Right cardiac atrium (tissue), 5 donors: ENCODE measurements around the gene TOMT. TPM values are rescaled to one million over a fixed set of nuclear protein-coding genes. Genes with fewer than 3 reads are reported as not detected.

Experiments
- ATAC-seq, 2 donors: fragments of 200-7000 bp; cut with Tn5 transposase; one replicate each; pipeline versions ENCODE4 v1.8.0 to v1.9.1; 2020; ENCODE audit warnings: moderate library complexity in 2 of 2, mild to moderate bottlenecking in 1 of 2
- DNase-seq, 3 donors: peaks; one replicate each; pipeline ENCODE4 v3.0.0-alpha.2; 2020
- H3K27ac ChIP-seq: one replicate; pipeline ENCODE4 v1.5.1; 2013; ENCODE audit warnings: mild to moderate bottlenecking, low read length, control low read depth, moderate library complexity
- H3K27me3 ChIP-seq: one replicate; pipeline ENCODE4 v1.6.1; 2013; ENCODE audit not compliant: control insufficient read depth, insufficient read depth
- H3K4me1 ChIP-seq: one replicate; pipeline ENCODE4 v1.6.1; 2013; ENCODE audit warnings: low read length; ENCODE audit not compliant: control insufficient read depth, insufficient read depth
- H3K4me3 ChIP-seq: one replicate; pipeline ENCODE4 v1.5.1; 2013; ENCODE audit warnings: low read length, control low read depth
- H3K9me3 ChIP-seq: one replicate; pipeline ENCODE4 v1.6.1; 2013; ENCODE audit warnings: low read length; ENCODE audit not compliant: control insufficient read depth
- WGBS: extraction: QIAGEN DNeasy Blood & Tissue Kit; methylation state at CpG from one replicate; pipeline ENCODE4 v1.1.7; 2013; 5-methylcytosine and 5-hydroxymethylcytosine counted together
- intact Hi-C, 4 donors: fragments of 100-400 bp; cut with DNase I; formaldehyde crosslinking; loops; one replicate each; pipeline versions ENCODE4 v1.11.0 to v1.14.0; 2022 to 2023
- polyA plus RNA-seq: library from polyadenylated mRNA; stranded (reverse); fragments of 200-250 nt; gene quantifications from one replicate; pipeline ENCODE4 v1.2.3, GENCODE V29; 2013
- total RNA-seq, 4 donors: library from RNA; stranded (reverse); fragmentation: NEBNext Ultra II Directional; extraction: Animal tissue kit (Norgen Biotek cat#: 25700); gene quantifications; one replicate each; pipeline ENCODE4 v1.2.1, GENCODE V29; 2021
- donor health status: healthy with polysubstance abuse.
- donor health status: DM: no; HTN: yes; CAD: no.
- donor health status: DM: no; HTN: no; CAD: no.
- donor health status: DM: no; HTN: yes; CAD: no; lungs with severe emphysema.
- donor health status: DM: yes; HTN: yes; CAD: no.

TOMT gene
- total and polyA plus RNA-seq, 5 donors, result not detected

GRCh38 chr11:72112143-72112977 is 6.6 kb downstream of the TOMT start, which contains the start of gene ANAPC15:
Gene ANAPC15, minus strand, starts transcription at chr11:72112695. Its CDS starts 1,419 bp downstream, at chr11:72111276.
- peak within 1 kb of the TSS; percentile 69 for H3K4me3 ChIP-seq
- no peaks in the 10 kb centered on the region for H3K9me3 ChIP-seq
- peak within 1 kb of the TSS; percentile 99 for H3K27ac ChIP-seq
- ATAC-seq (peak; percentile 96), DNase-seq (peak; percentile 98 to 99 (median 99))
- WGBS, result under 1% methylated on average over 49 of the region's 49 CpGs
- no peaks in the 10 kb centered on the region for H3K27me3 ChIP-seq
- peaks cover 7% of the 10 kb centered on the region for H3K4me1 ChIP-seq
- intact Hi-C loops, result no loop called here

DNA sequence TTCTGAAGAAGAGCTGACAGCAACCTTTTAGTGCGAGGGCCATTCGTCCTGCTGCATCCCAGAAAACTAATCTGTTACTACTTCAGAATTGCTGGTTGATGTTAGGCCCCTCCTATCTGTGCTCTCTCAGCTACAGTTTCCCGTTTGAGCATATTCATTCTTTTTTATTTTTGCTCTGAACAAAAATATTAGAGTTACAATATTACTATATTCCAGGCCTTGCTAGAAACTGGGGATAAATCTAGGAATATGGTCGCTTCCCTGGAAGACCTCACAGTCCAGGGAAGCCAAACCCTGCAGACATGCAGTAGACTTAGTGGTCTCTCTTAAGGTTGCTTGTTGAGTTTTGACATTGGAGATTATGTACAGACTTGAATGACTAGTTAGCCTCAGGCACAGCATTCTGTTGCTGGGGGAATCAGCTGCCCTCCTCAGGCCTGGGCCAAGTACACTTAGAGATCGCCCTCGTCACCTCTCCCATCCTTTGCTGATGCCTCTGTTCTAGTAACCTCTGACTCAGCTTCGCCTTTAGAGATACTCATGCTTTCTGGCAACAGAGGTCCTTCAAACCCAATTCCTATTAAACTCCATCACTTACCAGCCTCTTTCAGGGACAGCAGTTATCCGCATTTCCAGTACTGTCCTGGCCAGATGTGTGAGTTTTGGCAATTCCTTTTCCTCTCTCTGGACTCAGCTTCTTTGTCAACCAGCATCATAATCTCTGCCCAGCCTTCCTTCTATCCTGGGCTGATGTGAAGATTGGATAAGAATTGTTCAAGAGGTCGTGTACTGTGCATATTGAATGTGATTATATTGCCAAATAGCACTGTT is 7.5 kb downstream of the TOMT start:
- intact Hi-C loops, result no loop called here
- peak overlapping the region; percentile 69 for H3K4me3 ChIP-seq
- DNase-seq (no peak), ATAC-seq (no peak)
- H3K27me3 ChIP-seq, result no peaks in the 10 kb centered on the region
- 63% methylated on average over 9 of the region's 9 CpGs for WGBS
- peaks cover 7% of the 10 kb centered on the region for H3K4me1 ChIP-seq
- no peaks in the 10 kb centered on the region for H3K9me3 ChIP-seq
- peak overlapping the region; percentile 99 for H3K27ac ChIP-seq

GRCh38 chr11:72114570-72114969 is 8.8 kb downstream of the TOMT start:
- Histone ChIP-seq H3K9me3 (no peaks in the 10 kb centered on the region), H3K27ac (no peak overlapping the region), H3K27me3 (no peaks in the 10 kb centered on the region), H3K4me1 (peaks cover 7% of the 10 kb centered on the region), H3K4me3 (no peak overlapping the region)
- no peak for ATAC-seq
- intact Hi-C loops, result no loop called here
- 96% methylated on average over 1 of the region's 1 CpG for WGBS
- DNase-seq, result no peak

DNA sequence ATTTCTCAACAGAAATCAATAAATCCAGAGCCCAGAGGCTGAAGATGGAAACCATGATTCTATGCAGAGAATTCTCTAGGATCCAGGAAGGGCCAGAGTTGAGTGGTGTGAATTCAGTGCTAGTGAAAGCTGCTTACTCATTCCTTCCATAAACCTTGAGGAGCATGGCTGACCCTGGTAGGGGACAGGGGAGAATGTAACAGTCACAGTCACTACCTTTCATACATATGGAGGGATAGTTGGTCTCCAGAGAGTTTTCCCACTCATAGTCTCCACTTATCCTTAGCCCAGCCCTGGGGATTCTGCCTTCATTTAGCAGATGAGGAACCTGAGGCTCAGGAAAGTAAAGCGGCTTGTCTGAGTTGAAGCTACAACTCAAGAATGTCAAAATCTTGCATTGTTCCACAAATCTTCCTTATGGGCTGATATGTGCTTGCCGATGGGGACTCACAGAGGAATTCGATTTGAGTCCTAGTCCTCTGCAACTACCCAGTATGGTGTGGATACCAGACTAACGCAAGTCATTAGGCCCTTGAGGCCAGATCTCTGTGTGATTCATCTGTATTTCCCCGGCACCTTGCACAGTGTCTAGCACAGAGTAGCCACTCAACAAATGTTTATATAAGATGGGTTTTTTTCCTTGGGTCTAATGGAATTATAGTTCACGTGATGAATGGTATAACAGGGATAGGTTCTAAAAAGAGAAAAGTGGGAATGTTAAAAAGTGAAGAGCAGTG is 10.5 kb downstream of the TOMT start:
- DNase-seq, result no peak
- ATAC-seq, result no peak
- intact Hi-C loops, result no loop called here
- no peak overlapping the region for H3K27ac ChIP-seq
- no peak overlapping the region for H3K4me3 ChIP-seq
- no peaks in the 10 kb centered on the region for H3K27me3 ChIP-seq
- WGBS, result 91% methylated on average over 6 of the region's 6 CpGs
- H3K4me1 ChIP-seq, result peaks cover 7% of the 10 kb centered on the region
- H3K9me3 ChIP-seq, result no peaks in the 10 kb centered on the region

DNA sequence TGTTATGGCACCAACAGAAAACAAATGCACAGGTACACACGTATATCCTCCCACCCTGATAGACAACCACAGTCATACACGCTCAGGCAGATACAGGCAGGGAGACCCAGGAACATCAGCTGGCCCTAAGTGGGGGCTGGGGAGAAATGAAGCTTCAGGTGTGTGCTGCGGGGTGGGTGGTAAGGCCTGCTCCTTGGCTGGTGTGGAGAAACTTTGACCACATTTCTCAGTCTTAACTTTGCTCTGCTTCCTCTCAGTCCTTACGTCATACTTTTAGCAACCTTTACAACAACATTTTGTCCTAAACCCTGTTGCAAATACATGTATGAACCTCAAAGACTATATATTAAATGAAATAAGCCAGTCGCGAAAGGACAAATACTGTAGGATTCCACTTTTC is 13.5 kb downstream of the TOMT start:
- intact Hi-C loops, result no loop called here
- 75% methylated on average over 6 of the region's 6 CpGs for WGBS

DNA sequence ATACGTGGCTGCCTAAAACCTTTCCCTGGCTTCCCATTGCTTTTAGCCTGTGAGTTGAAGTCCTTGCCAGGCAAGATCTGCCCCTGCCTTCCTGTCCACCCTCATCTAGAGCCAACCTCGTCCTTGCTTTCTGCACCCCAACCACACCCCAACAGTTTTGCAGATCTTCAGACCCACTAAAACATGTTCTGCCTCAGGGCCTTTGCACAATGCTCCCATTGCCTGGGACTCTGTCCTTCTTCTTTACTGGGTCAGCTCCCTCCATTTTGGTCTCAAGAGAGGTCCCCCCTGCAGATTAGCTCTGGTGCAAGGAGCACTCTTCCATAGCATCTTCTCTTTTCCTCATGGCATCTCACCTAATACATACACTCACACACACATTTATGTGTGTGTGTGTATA is 15.2 kb downstream of the TOMT start:
- Histone ChIP-seq H3K9me3 (no peaks in the 10 kb centered on the region), H3K4me3 (no peak overlapping the region), H3K4me1 (no peaks in the 10 kb centered on the region), H3K27me3 (no peaks in the 10 kb centered on the region), H3K27ac (no peak overlapping the region)
- intact Hi-C loops, result no loop called here
- no peak for DNase-seq
- WGBS, result 71% methylated on average over 2 of the region's 2 CpGs
- no peak for ATAC-seq

More for the DNA sequence above, 13.5 kb downstream of the TOMT start:
- Histone ChIP-seq H3K4me3 (no peak overlapping the region), H3K27me3 (no peaks in the 10 kb centered on the region), H3K9me3 (no peaks in the 10 kb centered on the region), H3K27ac (no peak overlapping the region), H3K4me1 (no peaks in the 10 kb centered on the region)
- DNase-seq (no peak), ATAC-seq (no peak)

GRCh38 chr11:72122607-72123006 is 16.9 kb downstream of the TOMT start:
- 74% methylated on average over 1 of the region's 1 CpG for WGBS
- DNase-seq (no peak), ATAC-seq (no peak)
- no peak overlapping the region for H3K27ac ChIP-seq
- no peaks in the 10 kb centered on the region for H3K4me1 ChIP-seq
- intact Hi-C loops, result no loop called here
- no peak overlapping the region for H3K4me3 ChIP-seq
- no peaks in the 10 kb centered on the region for H3K27me3 ChIP-seq
- no peaks in the 10 kb centered on the region for H3K9me3 ChIP-seq

GRCh38 chr11:72123117-72123653 is 17.5 kb downstream of the TOMT start:
- WGBS, result 44% methylated on average over 3 of the region's 3 CpGs
- H3K4me1 ChIP-seq, result no peaks in the 10 kb centered on the region
- H3K27ac ChIP-seq, result no peak overlapping the region
- DNase-seq (no peak), ATAC-seq (no peak)
- intact Hi-C loops, result no loop called here
- no peaks in the 10 kb centered on the region for H3K27me3 ChIP-seq
- H3K4me3 ChIP-seq, result no peak overlapping the region
- H3K9me3 ChIP-seq, result no peaks in the 10 kb centered on the region

- Histone ChIP-seq H3K4me3 (no peak overlapping the region), H3K27me3 (no peaks in the 10 kb centered on the region), H3K9me3 (no peaks in the 10 kb centered on the region), H3K27ac (no peak overlapping the region), H3K4me1 (no peaks in the 10 kb centered on the region)
- 88% methylated on average over 6 of the region's 6 CpGs for WGBS
- ATAC-seq (no peak), DNase-seq (no peak)
- intact Hi-C loops, result no loop called here
Observed at GRCh38 chr11:72124046-72124445, 18.3 kb downstream of the TOMT start.

DNA sequence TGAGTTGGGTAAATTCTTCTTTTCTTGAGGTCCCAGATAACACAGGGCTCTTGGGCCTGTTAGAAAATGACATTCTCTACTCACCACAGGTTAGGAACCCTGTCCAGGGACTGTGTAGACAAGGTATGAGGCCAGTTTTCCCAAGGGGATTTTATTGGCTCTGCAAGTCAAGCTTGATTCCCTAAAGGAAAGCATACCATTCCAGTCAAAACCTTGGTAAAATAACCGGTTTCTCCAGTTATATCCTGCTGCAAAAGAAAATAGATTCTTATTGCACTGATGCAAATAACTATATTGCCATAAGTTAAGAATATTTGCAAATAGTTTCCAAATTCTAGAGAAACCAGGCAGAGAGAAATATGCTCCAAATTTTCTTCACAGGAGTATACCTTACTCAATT is 20.2 kb downstream of the TOMT start:
- WGBS, result 44% methylated on average over 1 of the region's 1 CpG
- ATAC-seq (no peak), DNase-seq (no peak)
- H3K4me1 ChIP-seq, result no peaks in the 10 kb centered on the region
- intact Hi-C loops, result no loop called here
- no peaks in the 10 kb centered on the region for H3K27me3 ChIP-seq
- H3K9me3 ChIP-seq, result no peaks in the 10 kb centered on the region
- H3K27ac ChIP-seq, result no peak overlapping the region
- no peak overlapping the region for H3K4me3 ChIP-seq
